GM21526 (cell line): ENCODE measurements around the gene VEGFC.

Source experiments
- ATAC-seq: cut with Tn5 transposase; IDR thresholded peaks from one replicate; pipeline ENCODE4 v1.9.1; 2021; ENCODE audit warnings: moderate library complexity; ENCODE audit not compliant: unreplicated experiment, low FRiP score

VEGFC gene

DNA sequence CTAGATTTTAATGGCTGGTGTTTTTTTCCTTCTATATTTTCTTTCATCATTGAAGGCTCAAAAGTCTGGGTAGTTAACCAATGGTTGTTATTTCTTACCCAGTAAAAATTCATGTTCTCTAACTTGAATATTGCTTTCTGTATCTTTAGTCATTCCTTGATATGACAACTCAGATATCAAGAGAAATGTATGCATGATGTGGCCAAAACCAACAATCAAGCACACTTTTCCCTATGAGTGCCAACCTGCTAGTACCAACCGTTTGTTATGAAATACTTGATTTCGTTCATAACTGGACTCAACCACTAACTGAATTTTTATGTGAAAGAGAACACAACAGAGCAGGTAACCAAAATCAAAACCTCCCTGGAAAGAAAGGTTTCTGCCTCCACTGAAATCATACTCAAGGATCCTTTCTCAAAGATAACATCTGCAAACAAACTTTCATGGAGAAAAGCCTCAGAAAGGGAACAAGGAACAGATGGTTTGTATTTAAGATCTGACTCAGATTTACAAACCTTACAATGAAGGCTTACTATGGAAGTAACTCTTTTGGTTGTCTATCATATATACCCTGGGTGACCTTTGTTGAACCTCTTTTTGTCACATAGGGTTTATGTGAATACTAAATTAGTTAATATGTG is 8.3 kb upstream of the VEGFC start:
- no peak for ATAC-seq

GRCh38 chr4:176799653-176800052 is 6.9 kb upstream of the VEGFC start:
- no peak for ATAC-seq

- ATAC-seq, result no peak
These were observed 5.8 kb upstream of the VEGFC start for GRCh38 chr4:176798540-176798939.

- no peak for ATAC-seq
These were observed 2.7 kb upstream of the VEGFC start for GRCh38 chr4:176795441-176795840.

GRCh38 chr4:176794651-176795050 is 1.9 kb upstream of the VEGFC start:
- no peak for ATAC-seq

- ATAC-seq, result no peak
These were observed 1.4 kb upstream of the VEGFC start for GRCh38 chr4:176794151-176794550.

- ATAC-seq, result no peak
These were observed 411 bp upstream of the VEGFC start for GRCh38 chr4:176793060-176793605.

GRCh38 chr4:176791591-176792325 is 964 bp downstream of the VEGFC start:
- no peak for ATAC-seq

- no peak for ATAC-seq
These were observed 2.3 kb downstream of the VEGFC start for GRCh38 chr4:176790398-176790797.

- peak; percentile 79 for ATAC-seq
These were observed 2.8 kb downstream of the VEGFC start for GRCh38 chr4:176789955-176790354.

DNA sequence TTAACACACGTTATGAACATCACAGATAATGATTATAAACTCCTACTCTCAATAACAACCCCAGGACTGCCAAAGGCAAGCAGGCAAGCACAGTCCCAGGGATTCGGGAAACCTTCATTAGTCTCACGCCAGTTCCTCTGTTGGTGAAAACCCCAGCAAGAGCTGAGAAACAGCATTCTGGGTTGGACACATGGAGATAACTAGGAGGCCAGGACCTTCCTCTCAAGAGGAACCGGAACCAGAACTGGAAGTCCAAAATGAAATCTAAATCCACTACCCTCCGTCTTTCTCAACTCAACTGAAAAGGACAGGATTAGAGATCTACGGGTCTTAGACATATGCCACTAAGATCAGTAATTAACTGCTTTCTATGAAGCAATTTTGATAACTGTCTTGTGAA is 3.8 kb downstream of the VEGFC start:
- no peak for ATAC-seq

DNA sequence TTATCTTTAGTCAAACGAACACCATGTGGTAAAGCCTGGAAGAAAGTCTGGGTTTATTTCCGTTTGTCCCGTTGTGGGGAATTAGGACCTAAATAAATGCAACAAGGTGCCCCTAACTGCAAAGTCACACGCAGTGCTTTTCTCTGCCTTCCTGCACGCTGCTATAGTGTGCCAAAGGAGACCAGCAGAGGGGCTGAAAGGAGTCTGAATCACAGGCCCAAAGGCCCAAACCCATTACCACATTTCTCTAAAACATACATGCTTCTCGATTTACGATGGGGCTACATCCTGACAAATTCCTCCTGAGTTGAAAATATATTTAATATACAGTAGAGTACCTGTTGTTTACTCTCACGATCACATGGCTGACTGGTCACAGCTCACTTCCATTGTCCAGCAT is 4.5 kb downstream of the VEGFC start:
- no peak for ATAC-seq

GRCh38 chr4:176784816-176785215 is 7.9 kb downstream of the VEGFC start:
- ATAC-seq, result no peak

GRCh38 chr4:176782794-176783193 is 9.9 kb downstream of the VEGFC start:
- ATAC-seq, result no peak

DNA sequence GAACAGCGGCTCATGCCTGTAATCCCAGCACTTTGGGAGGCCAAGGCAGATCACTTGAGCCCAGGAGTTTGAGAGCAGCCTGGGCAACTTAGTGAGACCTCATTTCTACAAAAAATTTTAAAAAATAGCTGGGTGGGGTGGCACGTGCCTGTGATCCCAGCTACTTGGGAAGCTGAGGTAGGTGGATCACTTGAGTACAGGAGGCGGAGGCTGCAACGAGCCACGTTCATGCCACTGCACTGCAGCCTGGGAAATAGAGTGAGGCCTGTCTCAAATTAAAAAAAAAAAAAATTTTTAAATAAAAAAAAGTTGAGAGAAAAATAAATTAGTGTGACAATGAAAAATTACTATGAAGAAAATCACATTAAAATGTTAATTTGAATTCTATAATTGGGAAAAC is 10.5 kb downstream of the VEGFC start:
- ATAC-seq, result no peak

GRCh38 chr4:176781739-176782100 is 11.0 kb downstream of the VEGFC start:
- ATAC-seq, result no peak

GRCh38 chr4:176780995-176781738 is 11.6 kb downstream of the VEGFC start:
- ATAC-seq, result no peak

DNA sequence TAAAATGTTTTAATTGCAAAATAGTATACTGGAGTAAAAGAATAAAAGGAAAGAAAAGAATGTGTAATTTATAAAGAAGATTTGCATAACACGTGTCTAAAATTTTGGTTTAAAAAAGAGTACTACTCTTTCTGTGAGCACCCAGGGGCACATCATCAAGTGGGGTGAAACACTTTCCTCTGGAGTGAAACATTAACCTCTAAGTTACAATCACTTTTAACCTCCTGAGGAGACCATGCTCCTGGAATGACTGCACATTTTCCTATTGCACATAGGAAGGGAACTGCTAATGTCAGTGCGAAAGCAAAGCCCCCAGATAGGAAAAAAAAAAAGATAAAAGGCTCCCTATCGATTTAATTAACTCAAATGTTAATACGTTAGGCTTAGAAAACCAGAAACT is 13.3 kb downstream of the VEGFC start:
- no peak for ATAC-seq

DNA sequence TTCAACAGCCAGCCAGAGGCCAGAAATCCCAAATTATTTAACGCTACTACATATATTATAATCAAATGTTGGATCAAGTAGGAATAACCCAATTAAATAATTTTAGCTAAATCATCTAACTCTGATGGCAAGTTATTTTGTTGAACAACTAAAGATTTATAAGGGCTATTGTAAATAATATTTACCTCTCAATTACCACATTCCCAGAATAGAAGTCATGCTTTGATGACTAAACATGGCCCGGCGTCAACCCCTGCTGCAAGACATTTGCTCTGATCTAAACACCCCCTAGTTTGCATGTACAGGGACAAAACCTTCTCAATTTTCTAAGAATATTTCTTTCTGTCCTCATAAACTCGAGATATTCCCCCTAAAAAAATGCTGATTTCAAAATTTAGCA is 14.2 kb downstream of the VEGFC start:
- ATAC-seq, result no peak

GRCh38 chr4:176778063-176778462 is 14.7 kb downstream of the VEGFC start:
- ATAC-seq, result no peak

DNA sequence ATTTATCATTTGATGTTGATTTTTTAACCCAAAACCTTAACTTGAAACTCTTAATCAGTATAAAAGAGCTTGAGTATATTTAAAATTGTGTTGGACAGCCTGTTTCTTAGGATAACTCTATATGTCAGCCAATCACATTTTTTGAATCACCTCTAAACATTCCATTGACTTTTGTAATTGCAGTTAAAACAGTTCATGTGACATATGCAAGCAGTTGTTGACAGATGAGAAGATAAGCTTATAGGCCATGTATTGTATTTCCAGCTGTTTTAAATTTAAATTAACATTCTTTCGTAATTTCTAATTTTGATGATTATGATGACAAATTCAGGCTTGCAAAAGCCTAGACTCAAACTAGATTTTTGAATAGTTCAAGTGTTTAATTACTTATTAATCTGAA is 17.4 kb downstream of the VEGFC start:
- ATAC-seq, result no peak
